Caco-2 (cell line): ENCODE results near the gene PSMD11. TPM values are rescaled to one million over a fixed set of nuclear protein-coding genes. Genes with fewer than 3 reads are reported as not detected.

Source experiments
- BruUV-seq: library from RNA; stranded (reverse); fragments of 400-500 nt; replicated peaks from 2 replicates; lab custom pipeline; 2021; lab: Mats Ljungman, UMichigan
- CTCF ChIA-PET: fragments of 300-600 bp; sonication (Branson Sonifier 250); formaldehyde crosslinking; loops from one replicate; lab custom pipeline; 2022; ENCODE audit warnings: antibody characterized with exemption; lab: Charles Lee
- POLR2A ChIA-PET: fragments of 300-600 bp; sonication (Branson Sonifier 250); formaldehyde crosslinking; loops from one replicate; lab custom pipeline; 2022; ENCODE audit warnings: antibody characterized with exemption; lab: Charles Lee
- DNase-seq, 2 experiments: peaks; one replicate each; pipeline versions ENCODE4 v3.0.0 to v3.0.0-alpha.2; 2020 to 2022
- H3K27me3 ChIP-seq: replicated peaks from 2 replicates; pipeline ENCODE4 v1.6.0; 2011; ENCODE audit warnings: low read length; ENCODE audit not compliant: control insufficient read depth, insufficient read depth
- H3K36me3 ChIP-seq: 2 replicates; pipeline ENCODE4 v1.5.1; 2011; ENCODE audit warnings: low read length; ENCODE audit not compliant: control insufficient read depth, insufficient read depth
- H3K4me1 ChIP-seq: fragments of 250-450 bp; sonication (Bioruptor Pico); 2 replicates; pipeline ENCODE4 v1.5.1; 2020; ENCODE audit warnings: mild to moderate bottlenecking
- H3K4me3 ChIP-seq: 2 replicates; pipeline ENCODE4 v1.5.1; 2011; ENCODE audit warnings: low read depth, mild to moderate bottlenecking, control low read depth, low read length
- H3K9me3 ChIP-seq: fragments of 250-450 bp; sonication (Bioruptor Pico); 2 replicates; pipeline ENCODE4 v1.5.1; 2020; ENCODE audit warnings: mild to moderate bottlenecking, moderate library complexity
- H3K27ac Mint-ChIP-seq: one replicate; pipeline ENCODE4 v1.8.0; 2022; ENCODE audit warnings: mixed read lengths; ENCODE audit not compliant: unreplicated experiment
- H3K27me3 Mint-ChIP-seq: one replicate; pipeline ENCODE4 v1.8.0; 2022; ENCODE audit warnings: mixed read lengths; ENCODE audit not compliant: insufficient read depth, unreplicated experiment
- H3K36me3 Mint-ChIP-seq: one replicate; pipeline ENCODE4 v1.8.0; 2022; ENCODE audit warnings: mild to moderate bottlenecking, mixed read lengths; ENCODE audit not compliant: insufficient read depth, unreplicated experiment
- H3K4me1 Mint-ChIP-seq: one replicate; pipeline ENCODE4 v1.8.0; 2022; ENCODE audit warnings: low read depth, mixed read lengths; ENCODE audit not compliant: unreplicated experiment
- H3K4me3 Mint-ChIP-seq: one replicate; pipeline ENCODE4 v1.8.0; 2022; ENCODE audit warnings: mild to moderate bottlenecking, moderate library complexity, mixed read lengths; ENCODE audit not compliant: unreplicated experiment
- H3K9me3 Mint-ChIP-seq: one replicate; pipeline ENCODE4 v1.8.0; 2022; ENCODE audit warnings: mixed read lengths; ENCODE audit not compliant: unreplicated experiment
- CTCF ChIP-seq, 2 experiments: fragments of 200-600 bp in 1 of 2; IDR thresholded peaks; 1 replicate in 1 of 2; 2 replicates in 1 of 2; pipeline versions ENCODE4 v1.5.1 to v1.8.0; 2011 to 2022; ENCODE audit warnings: antibody characterized with exemption in 1 of 2, control low read depth in 1 of 2, inconsistent platforms in 1 of 2, low read depth in 1 of 2, low read length in 1 of 2, mild to moderate bottlenecking in 1 of 2, moderate library complexity in 1 of 2; ENCODE audit not compliant: insufficient read depth in 1 of 2, severe bottlenecking in 1 of 2, unreplicated experiment in 1 of 2
- intact Hi-C: fragments of 100-400 bp; cut with micrococcal nuclease; formaldehyde crosslinking; loops from one replicate; pipeline ENCODE4 v1.10.0; 2022; ENCODE audit not compliant: unreplicated experiment
- total RNA-seq: library from RNA; stranded (reverse); gene quantifications from 2 replicates; pipeline ENCODE4 v1.2.3, GENCODE V29; 2022

Gene PSMD11
- total RNA-seq, 1 experiment from 2014 or later, result 208 TPM

- intact Hi-C loops, result no loop called here
- Mint-ChIP-seq H3K27me3 (no peaks in the 10 kb centered on the region), H3K9me3 (no peaks in the 10 kb centered on the region), H3K4me3 (no peak overlapping the region), H3K27ac (no peak overlapping the region), H3K36me3 (peaks cover 56% of the 10 kb centered on the region), H3K4me1 (no peaks in the 10 kb centered on the region)
- no peak for DNase-seq
- H3K9me3 ChIP-seq, result no peaks in the 10 kb centered on the region
- CTCF ChIA-PET, result no interaction called here
- no peaks in the 10 kb centered on the region; the same call in 1 of the 2 replicates for H3K36me3 ChIP-seq
- no peaks in the 10 kb centered on the region for H3K4me1 ChIP-seq
- no peak overlapping the region for H3K4me3 ChIP-seq
- POLR2A ChIA-PET, result no interaction called here
- H3K27me3 ChIP-seq, result no peaks in the 10 kb centered on the region
- TF ChIP-seq CTCF (IDR thresholded peaks at IDR 0.05; ENCODE audit: insufficient read depth in 1 of 2, low read depth in 1 of 2, low read length in 1 of 2, severe bottlenecking in 1 of 2, unreplicated experiment in 1 of 2), result no peak
- no TSS peak for BruUV-seq
Measured at GRCh38 chr17:32498391-32498790, 54.1 kb downstream of the PSMD11 start.

- no peak overlapping the region for H3K27ac Mint-ChIP-seq
- Histone ChIP-seq H3K36me3 (no peaks in the 10 kb centered on the region; the same call in 1 of the 2 replicates), H3K4me3 (no peak overlapping the region), H3K4me1 (no peaks in the 10 kb centered on the region), H3K27me3 (no peaks in the 10 kb centered on the region), H3K9me3 (no peaks in the 10 kb centered on the region)
- no TSS peak for BruUV-seq
- no peaks in the 10 kb centered on the region for H3K9me3 Mint-ChIP-seq
- POLR2A ChIA-PET, result no interaction called here
- no peak for TF ChIP-seq CTCF (IDR thresholded peaks at IDR 0.05; ENCODE audit: insufficient read depth in 1 of 2, low read depth in 1 of 2, low read length in 1 of 2, severe bottlenecking in 1 of 2, unreplicated experiment in 1 of 2)
- DNase-seq, result no peak
- CTCF ChIA-PET, result no interaction called here
- no peak overlapping the region for H3K4me3 Mint-ChIP-seq
- intact Hi-C loops, result no loop called here
- H3K27me3 Mint-ChIP-seq, result no peaks in the 10 kb centered on the region
- H3K4me1 Mint-ChIP-seq, result no peaks in the 10 kb centered on the region
- H3K36me3 Mint-ChIP-seq, result peaks cover 55% of the 10 kb centered on the region
Measured at GRCh38 chr17:32502013-32502412, 57.7 kb downstream of the PSMD11 start.

GRCh38 chr17:32502710-32503109 lies 58.4 kb downstream of the PSMD11 start:
- H3K36me3 Mint-ChIP-seq, result peaks cover 52% of the 10 kb centered on the region
- no peaks in the 10 kb centered on the region for H3K4me1 Mint-ChIP-seq
- no peak overlapping the region for H3K4me3 Mint-ChIP-seq

More at GRCh38 chr17:32502710-32503109, 58.4 kb downstream of the PSMD11 start:
- H3K4me3 ChIP-seq, result no peak overlapping the region
- DNase-seq, result no peak
- H3K27me3 Mint-ChIP-seq, result no peaks in the 10 kb centered on the region
- no peaks in the 10 kb centered on the region for H3K9me3 ChIP-seq
- ChIA-PET CTCF (no interaction called here), POLR2A (no interaction called here)
- no peaks in the 10 kb centered on the region; the same call in 1 of the 2 replicates for H3K36me3 ChIP-seq
- no peaks in the 10 kb centered on the region for H3K9me3 Mint-ChIP-seq
- no peaks in the 10 kb centered on the region for H3K4me1 ChIP-seq
- intact Hi-C loops, result no loop called here
- H3K27ac Mint-ChIP-seq, result no peak overlapping the region
- no peaks in the 10 kb centered on the region for H3K27me3 ChIP-seq
- no TSS peak for BruUV-seq
- no peak for TF ChIP-seq CTCF (IDR thresholded peaks at IDR 0.05; ENCODE audit: insufficient read depth in 1 of 2, low read depth in 1 of 2, low read length in 1 of 2, severe bottlenecking in 1 of 2, unreplicated experiment in 1 of 2)
